Subcutaneous adipose tissue (tissue), 4 donors: ENCODE measurements around the gene TBC1D8. TPM values are rescaled to one million over a fixed set of nuclear protein-coding genes. Genes with fewer than 3 reads are reported as not detected.

Experiments used
- total RNA-seq, 4 donors: library from RNA; depleted of rRNA; stranded (reverse); fragments of >200 nt; gene quantifications; one replicate each; pipeline ENCODE4 v1.1.0, GENCODE V29; 2016
- TF ChIP-seq, protein P1 (sequence below): fragments of 450-650 bp; IDR thresholded peaks from one replicate; pipeline ENCODE4 v1.5.1; 2016; ENCODE audit warnings: low read depth, mild to moderate bottlenecking, control low read depth, antibody characterized with exemption, moderate library complexity

The TBC1D8 gene
- total RNA-seq, 4 donors from 2014 or later: 21.2 to 119 (median 32.0) TPM

DNA sequence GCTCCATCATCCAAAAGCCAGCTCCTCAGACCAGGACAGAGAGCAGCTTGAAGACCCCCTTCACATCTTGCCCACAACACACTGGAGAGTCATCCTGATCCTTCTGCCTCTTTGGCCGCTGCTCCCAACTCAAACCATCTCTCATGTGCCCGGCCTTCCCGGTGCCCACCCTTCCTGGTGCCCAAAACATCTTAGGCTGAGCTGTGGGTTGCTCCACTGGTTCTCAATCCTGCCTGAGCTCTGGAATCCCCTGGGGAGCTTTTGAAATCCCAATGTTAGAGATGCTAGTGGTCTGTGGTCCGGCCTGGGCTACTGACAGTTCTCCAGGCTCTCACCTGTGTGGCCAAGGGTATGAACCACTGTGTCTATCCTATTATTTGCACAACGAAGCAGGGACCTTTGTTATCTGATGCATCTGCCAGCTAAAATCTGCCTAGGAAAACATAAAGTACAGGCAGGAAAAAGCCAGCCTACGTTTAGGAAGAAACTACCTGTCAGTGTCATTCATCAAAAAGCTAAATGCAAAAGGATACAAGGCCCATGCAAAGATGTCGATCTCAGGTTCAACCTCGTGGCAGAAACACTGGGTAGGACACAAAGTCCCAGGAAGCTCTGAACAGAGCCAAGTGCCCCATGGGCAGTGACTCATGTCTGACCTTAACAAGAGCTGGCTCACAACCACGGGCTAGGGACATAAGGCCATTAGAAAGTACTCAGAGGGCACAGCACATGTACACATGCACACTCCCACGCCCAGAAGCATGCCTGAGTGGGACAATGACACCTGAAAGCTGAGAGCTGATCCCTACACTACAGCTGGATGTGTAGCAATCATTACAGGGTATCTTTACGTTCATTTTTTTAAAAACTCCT lies 30.8 kb downstream of the TBC1D8 start:
- TF ChIP-seq, protein P1, sequence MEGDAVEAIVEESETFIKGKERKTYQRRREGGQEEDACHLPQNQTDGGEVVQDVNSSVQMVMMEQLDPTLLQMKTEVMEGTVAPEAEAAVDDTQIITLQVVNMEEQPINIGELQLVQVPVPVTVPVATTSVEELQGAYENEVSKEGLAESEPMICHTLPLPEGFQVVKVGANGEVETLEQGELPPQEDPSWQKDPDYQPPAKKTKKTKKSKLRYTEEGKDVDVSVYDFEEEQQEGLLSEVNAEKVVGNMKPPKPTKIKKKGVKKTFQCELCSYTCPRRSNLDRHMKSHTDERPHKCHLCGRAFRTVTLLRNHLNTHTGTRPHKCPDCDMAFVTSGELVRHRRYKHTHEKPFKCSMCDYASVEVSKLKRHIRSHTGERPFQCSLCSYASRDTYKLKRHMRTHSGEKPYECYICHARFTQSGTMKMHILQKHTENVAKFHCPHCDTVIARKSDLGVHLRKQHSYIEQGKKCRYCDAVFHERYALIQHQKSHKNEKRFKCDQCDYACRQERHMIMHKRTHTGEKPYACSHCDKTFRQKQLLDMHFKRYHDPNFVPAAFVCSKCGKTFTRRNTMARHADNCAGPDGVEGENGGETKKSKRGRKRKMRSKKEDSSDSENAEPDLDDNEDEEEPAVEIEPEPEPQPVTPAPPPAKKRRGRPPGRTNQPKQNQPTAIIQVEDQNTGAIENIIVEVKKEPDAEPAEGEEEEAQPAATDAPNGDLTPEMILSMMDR: no peak

DNA sequence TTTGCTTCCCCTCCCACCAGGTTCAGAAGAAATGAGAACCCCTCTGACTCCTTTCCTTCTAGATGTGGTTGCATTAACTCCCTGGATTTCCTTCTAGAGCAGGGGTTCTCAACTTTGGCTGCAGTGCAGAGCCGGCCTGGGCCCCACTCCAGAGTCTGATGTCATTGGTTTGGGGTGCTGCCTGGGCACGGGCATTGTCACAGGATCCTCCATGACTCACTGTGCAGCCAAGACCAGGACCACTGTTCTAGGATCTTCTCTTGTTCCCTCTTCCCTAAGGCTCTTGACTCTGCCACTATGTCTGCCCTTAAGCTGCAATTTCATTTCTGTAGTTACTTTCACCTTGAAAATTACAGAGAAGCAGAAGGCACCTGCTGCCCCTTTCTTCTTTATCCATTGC lies 31.8 kb downstream of the TBC1D8 start:
- TF ChIP-seq, protein P1: no peak

DNA sequence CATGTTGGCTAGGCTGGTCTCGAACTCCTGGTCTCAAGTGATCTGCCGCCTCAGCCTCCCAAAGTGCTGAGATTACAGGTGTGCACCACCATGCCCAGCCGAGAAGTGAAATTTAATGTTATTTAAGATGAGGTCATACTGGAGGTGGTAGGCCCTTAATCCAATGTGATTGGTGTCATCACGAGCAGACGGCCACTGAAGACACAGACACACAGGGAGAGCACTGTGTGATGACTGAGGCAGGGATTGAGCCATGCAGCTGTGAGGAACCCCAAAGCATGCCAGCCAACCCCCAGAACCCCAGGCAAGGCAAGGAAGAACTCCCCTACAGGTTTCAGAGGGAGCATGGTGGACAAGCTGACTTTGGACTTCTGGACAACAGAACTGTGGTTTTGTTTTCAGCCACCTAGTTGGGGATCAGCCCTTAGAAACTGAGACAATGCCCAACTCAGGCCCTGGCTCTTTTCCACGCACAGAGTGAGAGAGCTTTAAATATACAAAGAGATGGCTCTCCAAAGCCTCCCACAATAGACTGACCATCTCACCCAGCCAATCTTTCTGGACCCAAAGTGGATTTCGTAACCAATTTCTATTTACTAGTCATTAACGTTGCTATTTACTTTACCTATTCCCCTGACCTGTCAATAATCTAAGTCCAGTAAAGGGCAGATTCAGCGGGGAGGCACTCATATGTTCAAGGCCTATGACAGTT lies 34.2 kb downstream of the TBC1D8 start:
- TF ChIP-seq, protein P1: no peak

DNA sequence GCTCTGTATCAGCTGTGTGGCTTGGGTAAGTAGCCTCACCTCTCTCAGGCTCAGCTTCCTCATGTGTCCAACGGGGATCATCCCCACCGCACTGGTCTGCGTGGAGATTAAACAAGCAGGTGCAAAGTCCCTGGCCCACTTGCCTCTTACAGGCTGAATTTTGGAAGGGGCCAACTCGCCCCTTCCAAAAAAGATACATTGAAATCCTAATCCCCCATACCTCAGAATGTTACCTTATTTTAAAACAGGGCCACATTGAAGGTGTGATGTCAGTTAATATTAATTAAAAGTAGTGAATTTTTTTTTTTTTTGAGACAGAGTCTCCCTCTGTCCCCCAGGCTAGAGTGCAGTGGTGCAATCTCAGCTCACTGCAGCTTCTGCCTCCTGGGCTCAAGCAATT lies 34.8 kb downstream of the TBC1D8 start:
- TF ChIP-seq, protein P1: no peak

DNA sequence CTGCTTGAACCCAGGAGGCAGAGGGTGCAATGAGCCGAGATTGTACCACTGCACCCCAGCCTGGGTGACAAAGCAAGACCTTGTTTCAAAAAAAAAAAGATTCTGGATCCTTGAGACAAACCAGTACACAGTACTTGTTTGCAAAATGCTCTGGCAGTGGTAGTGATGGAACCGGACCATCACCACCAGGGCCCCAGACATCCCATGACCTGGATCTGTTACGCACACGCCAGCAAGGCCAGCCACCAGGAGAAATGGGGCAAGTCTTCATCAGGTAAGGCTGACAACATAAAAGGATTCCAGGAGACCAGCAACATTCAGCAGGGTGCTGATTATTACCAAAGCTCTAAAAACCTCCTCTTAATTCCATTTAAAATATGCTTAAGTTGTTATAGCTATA lies 35.5 kb downstream of the TBC1D8 start:
- TF ChIP-seq, protein P1: no peak

DNA sequence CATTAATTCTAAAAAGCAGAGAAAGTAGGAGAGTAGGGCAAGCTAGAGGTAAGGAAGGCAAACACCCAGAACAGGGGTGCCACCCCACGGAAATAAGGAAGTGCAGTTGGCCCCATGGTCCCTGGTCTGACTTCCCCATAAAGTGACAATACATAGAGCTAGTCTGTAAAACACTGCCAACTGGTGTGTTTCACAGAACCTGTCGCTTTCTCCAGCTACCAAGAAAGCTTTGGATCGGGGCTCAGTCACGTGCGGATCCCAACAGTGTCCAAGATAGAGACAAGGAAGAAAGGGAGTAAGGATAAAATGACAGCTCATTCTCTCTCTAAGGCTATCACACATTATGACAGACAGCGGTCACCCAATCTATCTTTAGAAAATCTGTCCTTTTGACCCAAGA lies 36.4 kb downstream of the TBC1D8 start:
- TF ChIP-seq, protein P1: no peak

DNA sequence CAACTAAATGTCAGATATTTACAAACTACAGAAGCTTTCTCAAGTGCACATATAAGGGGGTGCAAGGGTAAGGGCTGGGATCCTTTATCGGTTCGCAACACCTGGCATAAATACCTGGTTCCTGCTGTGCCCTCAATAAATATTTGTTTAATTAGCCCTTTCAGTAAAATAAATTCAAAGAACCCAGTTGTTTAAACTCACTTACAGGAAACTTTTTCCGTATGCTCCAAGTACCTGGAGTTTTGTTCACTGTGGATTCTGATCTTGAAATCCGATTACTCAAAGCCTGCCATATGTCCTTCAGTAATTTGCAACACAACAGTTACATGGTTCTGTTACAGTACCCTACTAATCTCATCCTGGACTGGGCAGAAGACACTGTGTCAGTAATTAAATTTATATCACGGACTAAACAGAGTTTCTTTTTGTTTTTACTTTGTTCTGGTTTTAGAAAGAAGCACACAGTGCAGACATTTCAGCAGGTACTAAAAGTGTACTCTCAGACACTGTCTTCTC lies 36.9 kb downstream of the TBC1D8 start:
- TF ChIP-seq, protein P1: no peak
